ENCODE measurements around the gene FARP2. TPM values are rescaled to one million over a fixed set of nuclear protein-coding genes. Genes with fewer than 3 reads are reported as not detected.

FARP2 gene
- total and polyA plus RNA-seq, 10 of the 15 experiments (the other 5 are each of a cell fraction or from before 2014, with no cell fraction given): 5.5 to 67.5 (median 36.8) TPM

- H3K9me3 ChIP-seq (replicated peaks; ENCODE audit: control insufficient read depth, insufficient read depth, low read length): no peaks in the 10 kb centered on the region; the same call in 2 of the 3 replicates
- H3K79me2 ChIP-seq (ENCODE audit: control insufficient read depth, insufficient read depth, low read length): no peaks in the 10 kb centered on the region
- CTCF ChIA-PET: interaction anchor here (0.6 kb wide), 1 partner anchor 247 kb away, joined by 4 read pairs; no protein-coding TSS in a partner anchor
- intact Hi-C loops (cut with micrococcal nuclease; ENCODE audit: unreplicated experiment) (no loop called here), in situ Hi-C loops (cut with MboI) (no loop called here)
- H3K4me3 ChIP-seq: no peak overlapping the region
- TF ChIP-seq KLF5 (IDR thresholded peaks at IDR 0.05; ENCODE audit: partially characterized antibody) (no peak), TCF3 (IDR thresholded peaks at IDR 0.05; ENCODE audit: borderline replicate concordance, insufficient read depth, low read depth, low read length) (no peak), ZBTB40 (IDR thresholded peaks at IDR 0.05; ENCODE audit: borderline replicate concordance) (no peak), LARP7 (IDR thresholded peaks at IDR 0.05) (no peak), TAF1 (IDR thresholded peaks at IDR 0.05; ENCODE audit: borderline replicate concordance, low read depth, low read length) (no peak)
- no peaks in the 10 kb centered on the region for H4K20me1 ChIP-seq (ENCODE audit: control insufficient read depth, insufficient read depth)
- no peak overlapping the region for H2AFZ ChIP-seq (ENCODE audit: control insufficient read depth, low read depth, low read length)
- FAIRE-seq (no peak), DNase-seq (ENCODE audit: low read depth, low spot score) (no peak), ATAC-seq (no peak)
- no peak overlapping the region for H3K4me2 ChIP-seq (ENCODE audit: control insufficient read depth, insufficient read depth)
- 85% methylated on average over 15 of the region's 15 CpGs for WGBS (ENCODE audit: insufficient coverage, insufficient replicate concordance, low lambda C conversion rate, missing lambda C conversion rate)
- no peaks in the 10 kb centered on the region for H3K4me1 ChIP-seq (ENCODE audit: control insufficient read depth, insufficient read depth, low read length)
- POLR2A ChIA-PET: no interaction called here
- H3K36me3 ChIP-seq (ENCODE audit: control insufficient read depth in 2 of 2, insufficient read depth in 2 of 2, low read length in 1 of 2): no peaks in the 10 kb centered on the region
- RAD21 ChIA-PET (ENCODE audit: unreplicated experiment): no interaction called here
- BruUV-seq (replicated peaks): no TSS peak
- SMC1A ChIA-PET (ENCODE audit: uncharacterized antibody, unreplicated experiment): no interaction called here
- no peak overlapping the region for H3K27ac ChIP-seq (ENCODE audit: control insufficient read depth, insufficient read depth)
- no peak overlapping the region for H3K9ac ChIP-seq (ENCODE audit: control insufficient read depth, insufficient read depth, low read length)
- H3K27me3 ChIP-seq (replicated peaks in 1 of 2; ENCODE audit: control insufficient read depth in 2 of 2, insufficient read depth in 2 of 2, low read length in 1 of 2): no peaks in the 10 kb centered on the region; a peak in 2 of 4 replicates
These were observed 186.2 kb downstream of the FARP2 start for GRCh38 chr2:241542278-241542605.

Small RNAs within 50 kb of the gene (microRNA-seq; reads per million reads assigned to microRNA genes)
- gene MIR3133: not detected

Small RNAs within 50 kb of the gene (small RNA-seq; reads per million reads assigned to genes)
- not detected for gene MIR3133

Other genes starting within 250 kb of the FARP2 start
- gene PASK, start 206.8 kb upstream of the FARP2 start, total RNA-seq (2014; rRNA removed): 32.6 and 35.2 TPM in 2 replicates
- 21.7 and 21.8 TPM in 2 replicates for gene PASK, start 206.8 kb upstream of the FARP2 start, total RNA-seq (2014; rRNA removed; fragmentation: Illumina TruSeq; extraction: Trizol)
- gene PASK, start 206.8 kb upstream of the FARP2 start, total RNA-seq (2021): 49.6 and 54.9 TPM in 2 replicates
- 59.4 and 62.2 TPM in 2 replicates for gene PASK, start 206.8 kb upstream of the FARP2 start, polyA plus RNA-seq (2011; rRNA removed)
- gene PASK, start 206.8 kb upstream of the FARP2 start, polyA plus RNA-seq (2014; fragmentation: Illumina TruSeq; extraction: Trizol): 24.3 and 29.5 TPM in 2 replicates
- gene PASK, start 206.8 kb upstream of the FARP2 start, polyA plus RNA-seq (2014; fragmentation: Nextera tagmentation; extraction: Ambion mirVana): 10 to 100 TPM in 1 of 2 experiments, 1 to 10 TPM in 1; 9.6 to 10.8 TPM
- 36.7 and 42.0 TPM in 2 replicates for gene PASK, start 206.8 kb upstream of the FARP2 start, polyA plus RNA-seq (2014; rRNA removed)
- 10 to 100 TPM; 25.0 to 27.6 TPM for gene PASK, start 206.8 kb upstream of the FARP2 start, polyA plus RNA-seq (2016; fragmentation: Nextera tagmentation; extraction: Ambion mirVana)
- gene PPP1R7, start 205.8 kb upstream of the FARP2 start, total RNA-seq (2014; rRNA removed): 78.5 and 88.0 TPM in 2 replicates
- gene PPP1R7, start 205.8 kb upstream of the FARP2 start, total RNA-seq (2014; rRNA removed; fragmentation: Illumina TruSeq; extraction: Trizol): 85.7 and 87.8 TPM in 2 replicates
- 76.9 and 84.3 TPM in 2 replicates for gene PPP1R7, start 205.8 kb upstream of the FARP2 start, total RNA-seq (2021)
- 123 and 157 TPM in 2 replicates for gene PPP1R7, start 205.8 kb upstream of the FARP2 start, polyA plus RNA-seq (2011; rRNA removed)
- 146 and 167 TPM in 2 replicates for gene PPP1R7, start 205.8 kb upstream of the FARP2 start, polyA plus RNA-seq (2014; fragmentation: Illumina TruSeq; extraction: Trizol)
- gene PPP1R7, start 205.8 kb upstream of the FARP2 start, polyA plus RNA-seq (2014; fragmentation: Nextera tagmentation; extraction: Ambion mirVana): 10 to 100 TPM; 81.4 to 82.8 TPM
- gene PPP1R7, start 205.8 kb upstream of the FARP2 start, polyA plus RNA-seq (2014; rRNA removed): 91.5 and 99.6 TPM in 2 replicates
- gene PPP1R7, start 205.8 kb upstream of the FARP2 start, polyA plus RNA-seq (2016; fragmentation: Nextera tagmentation; extraction: Ambion mirVana): 100 to 1,000 TPM; 169 to 174 TPM
- gene ANO7, start 167.6 kb upstream of the FARP2 start, total RNA-seq (2014; rRNA removed): 0.49 and 0.56 TPM in 2 replicates
- gene ANO7, start 167.6 kb upstream of the FARP2 start, total RNA-seq (2014; rRNA removed; fragmentation: Illumina TruSeq; extraction: Trizol): 0.18 and 0.22 TPM in 2 replicates
- 0.88 and 1.4 TPM in 2 replicates for gene ANO7, start 167.6 kb upstream of the FARP2 start, total RNA-seq (2021)
- 0.56 and 1.2 TPM in 2 replicates for gene ANO7, start 167.6 kb upstream of the FARP2 start, polyA plus RNA-seq (2011; rRNA removed)
- gene ANO7, start 167.6 kb upstream of the FARP2 start, polyA plus RNA-seq (2014; fragmentation: Illumina TruSeq; extraction: Trizol): 0.24 and 0.35 TPM in 2 replicates
- gene ANO7, start 167.6 kb upstream of the FARP2 start, polyA plus RNA-seq (2014; fragmentation: Nextera tagmentation; extraction: Ambion mirVana): under 1 TPM; 0.08 to 0.11 TPM
- gene ANO7, start 167.6 kb upstream of the FARP2 start, polyA plus RNA-seq (2014; rRNA removed): 0.47 and 1.1 TPM in 2 replicates
- gene ANO7, start 167.6 kb upstream of the FARP2 start, polyA plus RNA-seq (2016; fragmentation: Nextera tagmentation; extraction: Ambion mirVana): under 1 TPM; 0.40 to 0.50 TPM
- 275 and 279 TPM in 2 replicates for gene HDLBP, start 40.6 kb upstream of the FARP2 start, total RNA-seq (2014; rRNA removed)
- gene HDLBP, start 40.6 kb upstream of the FARP2 start, total RNA-seq (2014; rRNA removed; fragmentation: Illumina TruSeq; extraction: Trizol): 233 and 234 TPM in 2 replicates
- gene HDLBP, start 40.6 kb upstream of the FARP2 start, total RNA-seq (2021): 344 and 348 TPM in 2 replicates
- 88.3 and 135 TPM in 2 replicates for gene HDLBP, start 40.6 kb upstream of the FARP2 start, polyA plus RNA-seq (2011; rRNA removed)
- 306 and 383 TPM in 2 replicates for gene HDLBP, start 40.6 kb upstream of the FARP2 start, polyA plus RNA-seq (2014; fragmentation: Illumina TruSeq; extraction: Trizol)
- gene HDLBP, start 40.6 kb upstream of the FARP2 start, polyA plus RNA-seq (2014; fragmentation: Nextera tagmentation; extraction: Ambion mirVana): 10 to 100 TPM; 19.5 to 56.8 TPM
- gene HDLBP, start 40.6 kb upstream of the FARP2 start, polyA plus RNA-seq (2014; rRNA removed): 166 and 180 TPM in 2 replicates
- gene HDLBP, start 40.6 kb upstream of the FARP2 start, polyA plus RNA-seq (2016; fragmentation: Nextera tagmentation; extraction: Ambion mirVana): 100 to 1,000 TPM; 264 to 273 TPM
- gene SEPTIN2, start 40.4 kb upstream of the FARP2 start, total RNA-seq (2014; rRNA removed): 228 and 270 TPM in 2 replicates
- 248 and 251 TPM in 2 replicates for gene SEPTIN2, start 40.4 kb upstream of the FARP2 start, total RNA-seq (2014; rRNA removed; fragmentation: Illumina TruSeq; extraction: Trizol)
- gene SEPTIN2, start 40.4 kb upstream of the FARP2 start, total RNA-seq (2021): 222 and 244 TPM in 2 replicates
- gene SEPTIN2, start 40.4 kb upstream of the FARP2 start, polyA plus RNA-seq (2011; rRNA removed): 474 and 566 TPM in 2 replicates
- 354 and 392 TPM in 2 replicates for gene SEPTIN2, start 40.4 kb upstream of the FARP2 start, polyA plus RNA-seq (2014; fragmentation: Illumina TruSeq; extraction: Trizol)
- gene SEPTIN2, start 40.4 kb upstream of the FARP2 start, polyA plus RNA-seq (2014; fragmentation: Nextera tagmentation; extraction: Ambion mirVana): 100 to 1,000 TPM; 169 to 174 TPM
- gene SEPTIN2, start 40.4 kb upstream of the FARP2 start, polyA plus RNA-seq (2014; rRNA removed): 232 and 290 TPM in 2 replicates
- gene SEPTIN2, start 40.4 kb upstream of the FARP2 start, polyA plus RNA-seq (2016; fragmentation: Nextera tagmentation; extraction: Ambion mirVana): 100 to 1,000 TPM; 315 to 334 TPM
- 104 and 122 TPM in 2 replicates for gene STK25, start 152.3 kb downstream of the FARP2 start, total RNA-seq (2014; rRNA removed)
- gene STK25, start 152.3 kb downstream of the FARP2 start, total RNA-seq (2014; rRNA removed; fragmentation: Illumina TruSeq; extraction: Trizol): 49.5 and 52.7 TPM in 2 replicates
- 104 and 108 TPM in 2 replicates for gene STK25, start 152.3 kb downstream of the FARP2 start, total RNA-seq (2021)
- gene STK25, start 152.3 kb downstream of the FARP2 start, polyA plus RNA-seq (2011; rRNA removed): 69.7 and 154 TPM in 2 replicates
- 48.8 and 84.0 TPM in 2 replicates for gene STK25, start 152.3 kb downstream of the FARP2 start, polyA plus RNA-seq (2014; fragmentation: Illumina TruSeq; extraction: Trizol)
- gene STK25, start 152.3 kb downstream of the FARP2 start, polyA plus RNA-seq (2014; fragmentation: Nextera tagmentation; extraction: Ambion mirVana): 10 to 100 TPM in 1 of 2 experiments, 1 to 10 TPM in 1; 6.0 to 14.0 TPM
- gene STK25, start 152.3 kb downstream of the FARP2 start, polyA plus RNA-seq (2014; rRNA removed): 135 and 161 TPM in 2 replicates
- 10 to 100 TPM; 88.1 to 90.5 TPM for gene STK25, start 152.3 kb downstream of the FARP2 start, polyA plus RNA-seq (2016; fragmentation: Nextera tagmentation; extraction: Ambion mirVana)
- gene BOK, start 202.5 kb downstream of the FARP2 start, total RNA-seq (2014; rRNA removed): not detected in 2 replicates
- gene BOK, start 202.5 kb downstream of the FARP2 start, total RNA-seq (2014; rRNA removed; fragmentation: Illumina TruSeq; extraction: Trizol): 0.04 TPM in 1 of 2 replicates, not detected in the other
- gene BOK, start 202.5 kb downstream of the FARP2 start, total RNA-seq (2021): 0.08 and 0.15 TPM in 2 replicates
- not detected in 2 replicates for gene BOK, start 202.5 kb downstream of the FARP2 start, polyA plus RNA-seq (2011; rRNA removed)
- gene BOK, start 202.5 kb downstream of the FARP2 start, polyA plus RNA-seq (2014; fragmentation: Illumina TruSeq; extraction: Trizol): not detected in 2 replicates
- not detected for gene BOK, start 202.5 kb downstream of the FARP2 start, polyA plus RNA-seq (2014; fragmentation: Nextera tagmentation; extraction: Ambion mirVana)
- 0.09 TPM in 1 of 2 replicates, not detected in the other for gene BOK, start 202.5 kb downstream of the FARP2 start, polyA plus RNA-seq (2014; rRNA removed)
- under 1 TPM in 1 of 2 experiments, not detected in 1; 0.12 TPM for gene BOK, start 202.5 kb downstream of the FARP2 start, polyA plus RNA-seq (2016; fragmentation: Nextera tagmentation; extraction: Ambion mirVana)

Data from GM12878 (cell line).